Left ventricle myocardium inferior (tissue), 1 donor: Measurements from ENCODE around the gene MS4A4E. TPM values are rescaled to one million over a fixed set of nuclear protein-coding genes. Genes with fewer than 3 reads are reported as not detected.

ENCODE experiments used
- DNase-seq: peaks from one replicate; pipeline ENCODE4 v3.0.0-alpha.2; 2020
- H3K27ac ChIP-seq: fragments of 200-600 bp; replicated peaks from 2 replicates; pipeline ENCODE4 v1.8.0; 2021
- H3K27me3 ChIP-seq: fragments of 200-600 bp; 2 replicates; pipeline ENCODE4 v1.8.0; 2021; ENCODE audit warnings: low read depth
- H3K36me3 ChIP-seq: fragments of 200-600 bp; 2 replicates; pipeline ENCODE4 v1.8.0; 2021
- H3K4me1 ChIP-seq: fragments of 200-600 bp; 2 replicates; pipeline ENCODE4 v1.8.0; 2021
- H3K4me3 ChIP-seq: fragments of 200-600 bp; 2 replicates; pipeline ENCODE4 v1.8.0; 2021; ENCODE audit warnings: mild to moderate bottlenecking, moderate library complexity
- H3K9me3 ChIP-seq: fragments of 200-600 bp; replicated peaks from 2 replicates; pipeline ENCODE4 v1.8.0; 2021
- intact Hi-C: fragments of 100-400 bp; cut with micrococcal nuclease; formaldehyde crosslinking; loops from one replicate; pipeline ENCODE4 v1.11.0; 2022
- total RNA-seq: library from RNA; stranded (reverse); fragmentation: NEBNext Ultra II Directional; extraction: Animal tissue kit (Norgen Biotek cat#: 25700); gene quantifications from one replicate; pipeline ENCODE4 v1.2.1, GENCODE V29; 2021
- TF ChIP-seq, protein P1 (sequence below): fragments of 200-600 bp; IDR thresholded peaks from 2 replicates; pipeline ENCODE4 v1.8.0; 2021; ENCODE audit warnings: antibody characterized with exemption, mild to moderate bottlenecking, borderline replicate concordance
- donor health status: DM: no; HTN: yes; CAD: no; lungs with severe emphysema.

Gene MS4A4E
- total RNA-seq, 1 donor from 2014 or later, result 0.93 TPM

DNA sequence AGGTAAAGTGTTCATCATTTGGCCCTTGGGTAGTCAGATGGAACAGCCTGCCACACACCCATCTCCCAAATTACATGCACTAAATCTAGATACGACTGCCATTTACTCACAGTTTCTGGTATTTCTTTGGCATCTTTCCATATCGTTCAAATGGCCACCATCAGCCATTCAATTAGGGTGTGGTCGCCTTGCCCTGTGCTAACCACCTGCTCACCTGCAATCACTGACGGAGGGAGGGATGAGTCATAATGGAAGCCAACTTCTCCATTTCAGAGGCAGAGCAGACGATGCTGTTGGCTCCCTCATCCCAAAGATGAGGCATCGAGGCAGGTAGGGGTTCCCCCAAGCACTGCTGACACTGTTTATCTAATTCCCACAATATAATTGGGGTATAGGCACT lies 74.6 kb downstream of the MS4A4E start:
- Histone ChIP-seq H3K9me3 (peaks cover 3% of the 10 kb centered on the region), H3K27ac (no peak overlapping the region), H3K4me1 (no peaks in the 10 kb centered on the region), H3K4me3 (no peak overlapping the region), H3K27me3 (no peaks in the 10 kb centered on the region), H3K36me3 (no peaks in the 10 kb centered on the region)
- TF ChIP-seq, protein P1, sequence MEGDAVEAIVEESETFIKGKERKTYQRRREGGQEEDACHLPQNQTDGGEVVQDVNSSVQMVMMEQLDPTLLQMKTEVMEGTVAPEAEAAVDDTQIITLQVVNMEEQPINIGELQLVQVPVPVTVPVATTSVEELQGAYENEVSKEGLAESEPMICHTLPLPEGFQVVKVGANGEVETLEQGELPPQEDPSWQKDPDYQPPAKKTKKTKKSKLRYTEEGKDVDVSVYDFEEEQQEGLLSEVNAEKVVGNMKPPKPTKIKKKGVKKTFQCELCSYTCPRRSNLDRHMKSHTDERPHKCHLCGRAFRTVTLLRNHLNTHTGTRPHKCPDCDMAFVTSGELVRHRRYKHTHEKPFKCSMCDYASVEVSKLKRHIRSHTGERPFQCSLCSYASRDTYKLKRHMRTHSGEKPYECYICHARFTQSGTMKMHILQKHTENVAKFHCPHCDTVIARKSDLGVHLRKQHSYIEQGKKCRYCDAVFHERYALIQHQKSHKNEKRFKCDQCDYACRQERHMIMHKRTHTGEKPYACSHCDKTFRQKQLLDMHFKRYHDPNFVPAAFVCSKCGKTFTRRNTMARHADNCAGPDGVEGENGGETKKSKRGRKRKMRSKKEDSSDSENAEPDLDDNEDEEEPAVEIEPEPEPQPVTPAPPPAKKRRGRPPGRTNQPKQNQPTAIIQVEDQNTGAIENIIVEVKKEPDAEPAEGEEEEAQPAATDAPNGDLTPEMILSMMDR, result no peak
- DNase-seq, result no peak
- intact Hi-C loops, result no loop called here

DNA sequence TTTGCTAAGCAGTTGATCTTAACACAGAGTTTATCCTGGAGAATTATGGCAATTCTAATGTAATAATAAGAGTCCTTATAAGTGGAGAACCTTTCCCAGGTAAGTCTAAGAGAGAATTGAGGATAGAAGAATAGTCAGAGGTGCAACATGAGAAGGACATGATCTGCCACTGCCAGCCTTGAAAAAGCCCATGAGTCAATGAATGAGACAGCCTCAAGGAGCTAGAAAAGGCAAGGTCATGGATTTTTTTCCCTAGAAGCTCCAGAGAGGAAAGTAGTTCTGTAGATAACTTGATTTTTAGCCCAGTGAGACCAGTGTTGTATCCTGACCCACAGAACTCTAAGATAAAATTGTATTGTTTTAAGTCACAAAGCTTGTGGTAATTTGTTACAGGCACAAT lies 77.0 kb downstream of the MS4A4E start:
- Histone ChIP-seq H3K9me3 (peaks cover 3% of the 10 kb centered on the region), H3K4me1 (no peaks in the 10 kb centered on the region), H3K27me3 (no peaks in the 10 kb centered on the region), H3K27ac (no peak overlapping the region), H3K36me3 (no peaks in the 10 kb centered on the region), H3K4me3 (no peak overlapping the region)
- DNase-seq, result no peak
- intact Hi-C loops, result no loop called here
- TF ChIP-seq, protein P1, result no peak

DNA sequence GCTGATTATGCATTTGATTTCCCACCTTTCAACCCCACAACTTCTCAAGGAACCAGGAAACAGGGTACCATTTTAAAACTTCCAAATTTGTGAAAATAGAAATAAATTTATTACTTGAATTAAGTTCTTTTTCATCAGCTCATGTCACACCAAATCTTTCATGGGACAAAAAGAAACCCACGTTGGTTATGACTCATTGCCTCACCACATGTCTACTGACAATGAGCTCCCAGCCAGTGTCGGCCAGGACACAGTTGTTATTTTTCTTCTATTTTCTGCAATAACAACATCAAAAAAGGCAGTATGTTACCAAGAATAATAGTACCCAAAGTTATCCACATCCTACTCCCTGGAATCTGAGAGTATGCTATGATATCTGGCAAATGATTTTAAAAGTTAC lies 77.4 kb downstream of the MS4A4E start:
- no peaks in the 10 kb centered on the region for H3K4me1 ChIP-seq
- no peak overlapping the region for H3K4me3 ChIP-seq
- H3K27ac ChIP-seq, result no peak overlapping the region
- peaks cover 3% of the 10 kb centered on the region for H3K9me3 ChIP-seq
- TF ChIP-seq, protein P1, result no peak
- no peaks in the 10 kb centered on the region for H3K27me3 ChIP-seq
- intact Hi-C loops, result no loop called here
- no peaks in the 10 kb centered on the region for H3K36me3 ChIP-seq
- DNase-seq, result no peak

DNA sequence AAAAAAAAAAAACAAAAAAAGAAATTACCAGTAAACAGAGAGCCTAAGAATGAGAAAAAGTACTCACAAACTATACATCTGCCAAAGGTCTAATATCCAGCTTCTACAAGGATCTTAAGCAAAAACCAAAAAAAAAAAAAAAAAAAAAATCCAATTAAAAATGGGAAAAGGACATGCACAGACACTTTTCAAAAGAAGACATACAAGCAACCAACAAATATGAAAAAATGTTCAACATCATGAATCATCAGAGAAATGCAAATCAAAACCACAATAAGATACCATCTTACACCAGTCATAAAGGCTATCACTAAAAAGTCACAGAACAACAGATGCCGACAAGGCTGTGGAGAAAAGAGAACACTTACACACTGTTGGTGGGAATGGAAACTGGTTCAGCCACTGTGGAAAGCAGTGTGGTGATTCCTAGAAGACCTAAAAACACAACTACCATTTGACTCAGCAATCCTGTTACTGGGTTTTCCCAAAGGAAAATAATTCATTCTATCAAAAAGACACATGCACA lies 78.3 kb downstream of the MS4A4E start:
- H3K27ac ChIP-seq, result no peak overlapping the region
- peaks cover 3% of the 10 kb centered on the region for H3K9me3 ChIP-seq
- intact Hi-C loops, result no loop called here
- H3K27me3 ChIP-seq, result no peaks in the 10 kb centered on the region
- no peaks in the 10 kb centered on the region for H3K4me1 ChIP-seq
- DNase-seq, result no peak
- no peak overlapping the region for H3K4me3 ChIP-seq
- no peaks in the 10 kb centered on the region for H3K36me3 ChIP-seq
- TF ChIP-seq, protein P1, result no peak

DNA sequence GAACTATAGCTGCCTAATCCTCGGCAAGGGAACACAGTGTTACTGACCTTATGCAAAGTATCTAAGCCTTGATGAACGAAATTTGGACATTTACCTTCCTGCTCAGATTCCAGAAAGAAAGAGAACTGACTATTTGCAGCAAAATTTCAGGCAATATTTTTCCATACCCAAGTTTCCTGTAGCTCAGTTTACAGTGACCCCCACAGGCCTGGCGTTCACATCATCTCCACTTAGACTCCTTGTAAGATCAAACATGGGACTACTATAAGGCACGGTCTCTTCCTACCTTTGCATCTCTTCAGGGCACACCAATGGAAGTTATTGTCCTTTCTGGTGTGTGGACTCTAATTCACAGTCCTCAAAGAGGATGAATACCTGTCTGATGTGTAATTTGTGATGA lies 81.2 kb downstream of the MS4A4E start:
- intact Hi-C loops, result no loop called here
- Histone ChIP-seq H3K27ac (no peak overlapping the region), H3K36me3 (no peaks in the 10 kb centered on the region)

More for the DNA sequence above, 81.2 kb downstream of the MS4A4E start:
- TF ChIP-seq, protein P1, result no peak
- peaks cover 3% of the 10 kb centered on the region for H3K9me3 ChIP-seq
- no peaks in the 10 kb centered on the region for H3K4me1 ChIP-seq
- no peak for DNase-seq
- H3K27me3 ChIP-seq, result no peaks in the 10 kb centered on the region
- H3K4me3 ChIP-seq, result no peak overlapping the region
